ENCODE data around the gene PCDHGA9. TPM values are rescaled to one million over a fixed set of nuclear protein-coding genes. Genes with fewer than 3 reads are reported as not detected.

The PCDHGA9 gene
- total and polyA plus RNA-seq, 2 of the 8 experiments (the other 6 are each of a cell fraction or from before 2014, with no cell fraction given) = 0.79 to 1.1 TPM

DNA sequence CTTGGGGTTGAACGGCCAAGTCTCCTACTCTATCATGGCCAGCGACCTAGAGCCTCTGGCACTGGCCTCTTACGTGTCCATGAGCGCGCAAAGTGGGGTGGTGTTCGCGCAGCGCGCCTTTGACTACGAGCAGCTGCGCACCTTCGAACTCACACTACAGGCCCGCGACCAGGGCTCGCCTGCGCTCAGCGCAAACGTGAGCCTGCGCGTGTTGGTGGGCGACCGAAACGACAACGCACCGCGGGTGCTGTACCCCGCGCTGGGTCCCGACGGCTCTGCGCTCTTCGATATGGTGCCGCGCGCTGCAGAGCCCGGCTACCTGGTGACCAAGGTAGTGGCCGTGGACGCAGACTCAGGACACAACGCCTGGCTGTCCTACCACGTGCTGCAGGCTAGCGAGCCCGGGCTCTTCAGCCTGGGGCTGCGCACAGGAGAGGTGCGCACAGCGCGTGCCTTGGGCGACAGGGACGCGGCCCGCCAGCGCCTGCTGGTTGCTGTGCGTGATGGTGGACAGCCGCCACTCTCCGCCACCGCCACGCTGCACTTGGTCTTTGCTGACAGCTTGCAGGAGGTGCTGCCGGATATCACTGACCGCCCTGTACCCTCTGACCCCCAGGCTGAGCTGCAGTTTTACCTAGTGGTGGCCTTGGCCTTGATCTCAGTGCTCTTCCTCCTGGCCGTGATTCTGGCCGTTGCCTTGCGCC lies 2.9 kb upstream of the PCDHGA9 start:
- H4K91ac ChIP-seq (replicated peaks; ENCODE audit: insufficient read length, low read length) = no peak overlapping the region
- peaks cover 0 to 12% (median 0%) of the 10 kb centered on the region in 4 experiments; a peak in 1 of 8 replicates for H3K36me3 ChIP-seq (ENCODE audit: control insufficient read depth in 2 of 4, insufficient read depth in 4 of 4, low read length in 3 of 4)
- no peak overlapping the region for H3K56ac ChIP-seq (replicated peaks; ENCODE audit: insufficient read length, low read depth, low read length)
- no peak overlapping the region for H2AFZ ChIP-seq (ENCODE audit: low read length)
- H2BK15ac ChIP-seq (ENCODE audit: low read length) = no peak overlapping the region
- no peaks in the 10 kb centered on the region for H3K23me2 ChIP-seq (ENCODE audit: low read depth, low read length)
- WGBS, 2 experiments (ENCODE audit: extremely low coverage in 1 of 2, insufficient coverage in 1 of 2, insufficient read length in 1 of 2, insufficient replicate concordance in 2 of 2, low coverage in 1 of 2, low lambda C conversion rate in 2 of 2, missing lambda C conversion rate in 1 of 2) = 95% methylated on average over 55 of the region's 61 CpGs; no CpG with 5 or more reads in 1 of the 2 experiments
- H3K79me2 ChIP-seq (ENCODE audit: control insufficient read depth in 1 of 2, insufficient read depth in 2 of 2, low read length in 2 of 2) = no peaks in the 10 kb centered on the region
- no peaks in the 10 kb centered on the region for H4K20me1 ChIP-seq (replicated peaks in 1 of 2; ENCODE audit: control insufficient read depth in 1 of 2, insufficient read depth in 2 of 2, low read length in 2 of 2)
- H4K8ac ChIP-seq (ENCODE audit: extremely low read depth, insufficient read depth, low read length) = no peak overlapping the region
- no peak overlapping the region for H3K14ac ChIP-seq (ENCODE audit: insufficient read length)
- no peak overlapping the region for H3K9ac ChIP-seq (replicated peaks in 1 of 4; ENCODE audit: extremely low read depth in 1 of 4, low read depth in 3 of 4, low read length in 3 of 4)
- no peak overlapping the region for H2BK5ac ChIP-seq (ENCODE audit: low read depth, low read length)
- DNase-seq (ENCODE audit: low read depth in 1 of 2, low spot score in 2 of 2) (no peak), FAIRE-seq (no peak)
- no peak overlapping the region for H3K23ac ChIP-seq (ENCODE audit: insufficient read length)
- H3K4me2 ChIP-seq (ENCODE audit: insufficient read depth in 1 of 2, low read depth in 2 of 2, low read length in 2 of 2) = no peak overlapping the region
- TF ChIP-seq NANOG (IDR thresholded peaks at IDR 0.05; ENCODE audit: insufficient read depth, low read depth, low read length, poor library complexity, severe bottlenecking) = no peak
- no peak for TF ChIP-seq SIX5 (IDR thresholded peaks at IDR 0.05; ENCODE audit: low read depth, low read length)
- TF ChIP-seq TAF7 (optimal IDR thresholded peaks at IDR 0.05; ENCODE audit: borderline replicate concordance, low read depth, low read length) = no peak
- TF ChIP-seq BRCA1 (IDR thresholded peaks at IDR 0.05; ENCODE audit: low read depth, low read length) = no peak
- H2BK20ac ChIP-seq (ENCODE audit: low read length) = no peak overlapping the region
- no peak overlapping the region for H2BK120ac ChIP-seq (replicated peaks; ENCODE audit: low read depth, low read length)
- H3K79me1 ChIP-seq (ENCODE audit: low read depth, low read length) = no peaks in the 10 kb centered on the region
- H3K27me3 ChIP-seq (replicated peaks in 1 of 4; ENCODE audit: control insufficient read depth in 3 of 4, extremely low read depth in 1 of 4, insufficient read depth in 3 of 4, low read length in 3 of 4) = no peaks in the 10 kb centered on the region
- H4K5ac ChIP-seq (ENCODE audit: insufficient read length, low read depth, low read length) = no peak overlapping the region
- CTCF ChIA-PET (ENCODE audit: partially characterized antibody) = interaction anchor here (0.7 to 2.3 kb wide), 5 partner anchors 10 to 164 kb away, joined by 3 to 7 read pairs (median 4); partner anchors contain the start of genes PCDHGB4 and PCDHGB7
- H3K4ac ChIP-seq (replicated peaks; ENCODE audit: insufficient read length, low read depth, low read length) = no peak overlapping the region
- no peaks in the 10 kb centered on the region for H3K4me1 ChIP-seq (replicated peaks in 1 of 4; ENCODE audit: control insufficient read depth in 3 of 4, insufficient read depth in 4 of 4, low read length in 3 of 4)
- no peak overlapping the region for H3K27ac ChIP-seq (ENCODE audit: low read depth, low read length)
- no peak overlapping the region for H2BK12ac ChIP-seq (ENCODE audit: low read depth, low read length)
- peaks cover 40 to 51% of the 10 kb centered on the region in 2 experiments for H3K9me3 ChIP-seq (ENCODE audit: insufficient read depth in 2 of 2, low read depth in 1 of 2, low read length in 1 of 2)
- H3K18ac ChIP-seq (ENCODE audit: extremely low read depth, low read length) = no peak overlapping the region
- POLR2A ChIA-PET (ENCODE audit: partially characterized antibody) = no interaction called here
- H3K4me3 ChIP-seq (ENCODE audit: extremely low read depth in 1 of 4, insufficient read depth in 2 of 4, low read depth in 3 of 4, low read length in 4 of 4) = no peak overlapping the region
- H2AK5ac ChIP-seq (ENCODE audit: low read depth, low read length) = no peak overlapping the region

Measured in H1 (cell line).